Tibial nerve (tissue), 3 donors: ENCODE results near the gene HECW1.

Source experiments
- CTCF ChIP-seq, 5 experiments: fragments of 200-600 bp in 3 of 5; fragments of 450-650 bp in 2 of 5; sonication (generic) in 3 of 5; IDR thresholded peaks; one replicate each; pipeline ENCODE4 v1.5.1; 2016 to 2019; ENCODE audit warnings: antibody characterized with exemption in 5 of 5, mild to moderate bottlenecking in 3 of 5, moderate library complexity in 2 of 5
- POLR2A ChIP-seq, 2 donors: fragments of 450-650 bp; IDR thresholded peaks; one replicate each; pipeline ENCODE4 v1.6.1; 2017; ENCODE audit warnings: antibody characterized with exemption in 2 of 2, mild to moderate bottlenecking in 2 of 2, moderate library complexity in 2 of 2

- TF ChIP-seq CTCF (IDR thresholded peaks at IDR 0.05) (no peak), POLR2A (IDR thresholded peaks at IDR 0.05) (no peak)
Observed at GRCh38 chr7:43443381-43443780, 330.9 kb downstream of the HECW1 start.
